Calu3 (cell line): ENCODE data around the gene NOSTRIN. TPM values are rescaled to one million over a fixed set of nuclear protein-coding genes. Genes with fewer than 3 reads are reported as not detected.

Source experiments
- BruUV-seq: library from RNA; stranded (reverse); fragments of 400-500 nt; replicated peaks from 2 replicates; lab custom pipeline; 2021; lab: Mats Ljungman, UMichigan
- CTCF ChIA-PET: fragments of 300-600 bp; sonication (Branson Sonifier 250); formaldehyde crosslinking; loops from one replicate; lab custom pipeline; 2022; ENCODE audit warnings: antibody characterized with exemption; lab: Charles Lee
- DNase-seq: peaks from one replicate; pipeline ENCODE4 v3.0.0; 2022
- H3K27ac Mint-ChIP-seq: one replicate; pipeline ENCODE4 v1.8.0; 2022; ENCODE audit warnings: mixed read lengths; ENCODE audit not compliant: unreplicated experiment
- H3K27me3 Mint-ChIP-seq: one replicate; pipeline ENCODE4 v1.8.0; 2022; ENCODE audit warnings: mixed read lengths; ENCODE audit not compliant: unreplicated experiment
- H3K36me3 Mint-ChIP-seq: one replicate; pipeline ENCODE4 v1.8.0; 2022; ENCODE audit warnings: mild to moderate bottlenecking, moderate library complexity, mixed read lengths; ENCODE audit not compliant: insufficient read depth, unreplicated experiment
- H3K4me1 Mint-ChIP-seq: one replicate; pipeline ENCODE4 v1.8.0; 2022; ENCODE audit warnings: mild to moderate bottlenecking, low read depth, mixed read lengths; ENCODE audit not compliant: unreplicated experiment
- H3K4me3 Mint-ChIP-seq: one replicate; pipeline ENCODE4 v1.8.0; 2022; ENCODE audit warnings: mild to moderate bottlenecking, low read depth, moderate library complexity, mixed read lengths; ENCODE audit not compliant: unreplicated experiment
- H3K9me3 Mint-ChIP-seq: one replicate; pipeline ENCODE4 v1.8.0; 2022; ENCODE audit warnings: low read depth, mixed read lengths; ENCODE audit not compliant: unreplicated experiment
- intact Hi-C: fragments of 100-400 bp; cut with micrococcal nuclease; formaldehyde crosslinking; loops from one replicate; pipeline ENCODE4 v1.10.0; 2022; ENCODE audit not compliant: unreplicated experiment
- total RNA-seq: library from RNA; stranded (reverse); gene quantifications from 2 replicates; pipeline ENCODE4 v1.2.3, GENCODE V29; 2022
- TF ChIP-seq, protein P1 (sequence below): fragments of 200-600 bp; IDR thresholded peaks from one replicate; pipeline ENCODE4 v1.8.0; 2022; ENCODE audit warnings: antibody characterized with exemption; ENCODE audit not compliant: unreplicated experiment

Gene NOSTRIN
- total RNA-seq, 1 experiment from 2014 or later: 12.5 TPM

DNA sequence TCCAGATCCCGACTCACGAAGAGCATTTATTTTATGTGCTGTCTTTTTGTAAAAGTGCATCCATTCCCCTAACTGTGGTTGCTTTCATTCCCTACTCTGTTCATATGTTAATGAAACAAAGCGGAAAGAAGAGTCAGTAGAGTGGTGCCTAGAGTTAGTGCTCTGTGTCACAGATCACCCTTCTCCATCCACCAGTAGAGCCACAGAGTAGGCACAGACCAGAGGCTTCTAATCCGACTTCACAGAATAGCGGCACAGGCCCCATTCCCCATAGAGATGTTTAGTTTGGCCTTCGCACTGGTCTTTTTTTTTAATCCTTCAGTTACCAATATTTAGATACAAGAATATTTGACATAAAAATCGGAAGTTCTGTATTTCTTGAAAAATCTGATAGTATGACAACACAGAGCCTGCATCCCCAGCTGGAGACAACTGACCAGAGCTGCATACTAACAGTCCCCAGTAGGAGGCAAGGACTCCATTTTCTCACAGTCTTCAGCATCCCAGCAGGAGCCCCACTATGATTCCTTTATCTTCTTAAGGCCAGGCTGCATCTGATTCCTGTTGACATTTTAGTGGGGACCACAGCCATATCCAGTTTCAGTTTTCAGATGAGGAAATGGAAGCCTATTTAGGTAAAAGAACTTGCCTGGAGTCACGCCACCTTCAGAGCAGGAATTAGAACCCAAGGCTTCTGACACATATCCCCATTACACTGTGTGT lies 105.7 kb downstream of the NOSTRIN start:
- H3K36me3 Mint-ChIP-seq: no peaks in the 10 kb centered on the region
- no peak overlapping the region for H3K27ac Mint-ChIP-seq
- CTCF ChIA-PET: interaction anchor here (1.0 kb wide), 1 partner anchor 18 kb away, joined by 3 read pairs; no protein-coding TSS in a partner anchor
- H3K9me3 Mint-ChIP-seq: no peaks in the 10 kb centered on the region
- intact Hi-C loops: no loop called here
- H3K4me3 Mint-ChIP-seq: no peak overlapping the region
- DNase-seq: no peak
- peaks cover 19% of the 10 kb centered on the region for H3K27me3 Mint-ChIP-seq
- no TSS peak for BruUV-seq
- TF ChIP-seq, protein P1, sequence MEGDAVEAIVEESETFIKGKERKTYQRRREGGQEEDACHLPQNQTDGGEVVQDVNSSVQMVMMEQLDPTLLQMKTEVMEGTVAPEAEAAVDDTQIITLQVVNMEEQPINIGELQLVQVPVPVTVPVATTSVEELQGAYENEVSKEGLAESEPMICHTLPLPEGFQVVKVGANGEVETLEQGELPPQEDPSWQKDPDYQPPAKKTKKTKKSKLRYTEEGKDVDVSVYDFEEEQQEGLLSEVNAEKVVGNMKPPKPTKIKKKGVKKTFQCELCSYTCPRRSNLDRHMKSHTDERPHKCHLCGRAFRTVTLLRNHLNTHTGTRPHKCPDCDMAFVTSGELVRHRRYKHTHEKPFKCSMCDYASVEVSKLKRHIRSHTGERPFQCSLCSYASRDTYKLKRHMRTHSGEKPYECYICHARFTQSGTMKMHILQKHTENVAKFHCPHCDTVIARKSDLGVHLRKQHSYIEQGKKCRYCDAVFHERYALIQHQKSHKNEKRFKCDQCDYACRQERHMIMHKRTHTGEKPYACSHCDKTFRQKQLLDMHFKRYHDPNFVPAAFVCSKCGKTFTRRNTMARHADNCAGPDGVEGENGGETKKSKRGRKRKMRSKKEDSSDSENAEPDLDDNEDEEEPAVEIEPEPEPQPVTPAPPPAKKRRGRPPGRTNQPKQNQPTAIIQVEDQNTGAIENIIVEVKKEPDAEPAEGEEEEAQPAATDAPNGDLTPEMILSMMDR: no peak
- peaks cover 8% of the 10 kb centered on the region for H3K4me1 Mint-ChIP-seq

DNA sequence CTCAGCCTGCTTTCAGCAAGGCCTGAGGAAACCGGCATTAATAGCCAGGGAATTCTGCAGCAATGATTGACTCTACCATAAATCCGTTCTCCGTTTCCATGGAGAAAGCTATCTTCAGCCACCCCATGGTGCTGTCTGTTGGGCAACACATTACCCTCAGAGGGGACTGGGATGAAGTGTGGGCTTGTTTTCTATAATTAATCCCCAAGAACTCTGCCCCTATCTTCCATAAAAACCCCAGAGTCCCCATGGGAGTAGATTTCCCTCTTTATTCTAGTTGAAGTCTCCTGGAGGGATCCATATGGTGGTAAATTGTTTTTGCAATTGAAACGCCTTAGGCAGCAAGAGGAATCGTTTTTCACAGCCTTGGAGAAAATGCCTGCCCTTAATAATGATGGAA lies 107.9 kb downstream of the NOSTRIN start:
- TF ChIP-seq, protein P1: no peak
- no peaks in the 10 kb centered on the region for H3K9me3 Mint-ChIP-seq
- intact Hi-C loops: no loop called here
- no peak overlapping the region for H3K4me3 Mint-ChIP-seq
- CTCF ChIA-PET: no interaction called here
- H3K27ac Mint-ChIP-seq: no peak overlapping the region
- peaks cover 27% of the 10 kb centered on the region for H3K27me3 Mint-ChIP-seq
- DNase-seq: no peak
- BruUV-seq: no TSS peak
- H3K36me3 Mint-ChIP-seq: no peaks in the 10 kb centered on the region
- H3K4me1 Mint-ChIP-seq: peaks cover 14% of the 10 kb centered on the region

DNA sequence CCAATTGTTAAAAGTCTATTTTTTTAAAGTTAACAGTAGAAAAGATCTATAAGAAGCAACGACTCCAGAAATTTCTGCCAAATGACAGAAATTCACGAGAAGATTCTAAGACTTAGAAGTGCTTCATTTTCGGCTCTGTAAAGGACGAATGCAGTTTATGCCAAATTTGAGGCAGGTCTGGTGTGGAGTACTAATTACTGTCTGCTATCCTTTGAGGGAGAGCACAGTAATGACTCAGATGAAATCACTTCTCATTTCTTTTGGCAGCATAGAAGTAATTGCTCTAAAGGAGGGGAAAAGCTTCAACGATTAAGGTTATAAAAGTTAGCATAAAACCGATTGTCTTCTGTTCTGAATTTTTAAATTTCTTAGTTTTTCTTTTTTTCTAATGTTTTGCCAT lies 110.0 kb downstream of the NOSTRIN start:
- no TSS peak for BruUV-seq
- Mint-ChIP-seq H3K27ac (no peak overlapping the region), H3K36me3 (no peaks in the 10 kb centered on the region), H3K4me1 (peaks cover 14% of the 10 kb centered on the region), H3K27me3 (peaks cover 27% of the 10 kb centered on the region), H3K4me3 (peak overlapping the region; percentile 62), H3K9me3 (no peaks in the 10 kb centered on the region)
- no peak for DNase-seq
- TF ChIP-seq, protein P1: no peak
- CTCF ChIA-PET: interaction anchor here (0.9 to 1.1 kb wide), 2 partner anchors 24 to 132 kb away, joined by 4 to 5 read pairs; no protein-coding TSS in a partner anchor
- intact Hi-C loops: loop anchor here (2.0 kb wide), 1 partner anchor 140 kb away; no protein-coding TSS in a partner anchor

DNA sequence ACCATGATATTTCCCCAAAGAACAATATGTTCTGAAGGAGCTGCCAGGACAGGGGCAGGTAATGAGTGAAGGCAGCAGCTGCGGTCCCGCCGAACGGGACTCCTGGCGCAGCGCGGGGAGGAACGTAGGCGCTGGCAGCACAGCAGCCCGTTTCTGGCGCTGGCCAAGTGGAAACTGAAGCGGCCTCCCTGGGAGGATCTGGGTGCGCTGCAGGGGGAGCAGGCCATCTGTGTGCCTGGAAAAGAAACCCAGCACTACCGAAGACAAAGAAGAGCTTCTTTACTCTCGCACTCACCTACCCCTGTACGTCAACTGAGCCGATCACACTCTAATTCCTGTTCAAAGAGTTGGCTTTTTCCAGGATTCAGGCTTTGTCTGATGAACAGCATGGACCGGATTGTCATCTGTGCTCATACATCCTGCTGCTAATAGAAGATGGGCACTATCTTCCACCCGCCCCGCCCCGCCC lies 110.5 kb downstream of the NOSTRIN start:
- TF ChIP-seq, protein P1: no peak
- H3K4me1 Mint-ChIP-seq: peaks cover 14% of the 10 kb centered on the region
- H3K27me3 Mint-ChIP-seq: peaks cover 27% of the 10 kb centered on the region
- peak; percentile 66 for DNase-seq
- no peaks in the 10 kb centered on the region for H3K36me3 Mint-ChIP-seq
- no peak overlapping the region for H3K27ac Mint-ChIP-seq
- intact Hi-C loops: loop anchor here (2.0 kb wide), 1 partner anchor 140 kb away; no protein-coding TSS in a partner anchor
- H3K9me3 Mint-ChIP-seq: no peaks in the 10 kb centered on the region
- no TSS peak for BruUV-seq
- H3K4me3 Mint-ChIP-seq: peak overlapping the region; percentile 62
- CTCF ChIA-PET: interaction anchor here (0.6 to 1.1 kb wide), 5 partner anchors 24 to 135 kb away, joined by 3 to 5 read pairs (median 3); no protein-coding TSS in a partner anchor
